D721Med (cell line): Measurements from ENCODE around the gene RAP1GAP.

Experiments used
- DNase-seq: peaks from one replicate; pipeline ENCODE4 v3.0.0; 2011; ENCODE audit warnings: low spot score; ENCODE audit not compliant: insufficient read length
- FAIRE-seq: peaks from 2 replicates; lab custom pipeline; 2011; peaks lifted over from hg19 to GRCh38; lab: Jason Lieb, UNC
- TF ChIP-seq, protein P1 (sequence below): IDR thresholded peaks from 2 replicates; pipeline ENCODE4 v1.5.1; 2012; ENCODE audit warnings: mild to moderate bottlenecking, control low read depth; ENCODE audit not compliant: insufficient read depth; ENCODE audit errors: missing control alignments

RAP1GAP gene

DNA sequence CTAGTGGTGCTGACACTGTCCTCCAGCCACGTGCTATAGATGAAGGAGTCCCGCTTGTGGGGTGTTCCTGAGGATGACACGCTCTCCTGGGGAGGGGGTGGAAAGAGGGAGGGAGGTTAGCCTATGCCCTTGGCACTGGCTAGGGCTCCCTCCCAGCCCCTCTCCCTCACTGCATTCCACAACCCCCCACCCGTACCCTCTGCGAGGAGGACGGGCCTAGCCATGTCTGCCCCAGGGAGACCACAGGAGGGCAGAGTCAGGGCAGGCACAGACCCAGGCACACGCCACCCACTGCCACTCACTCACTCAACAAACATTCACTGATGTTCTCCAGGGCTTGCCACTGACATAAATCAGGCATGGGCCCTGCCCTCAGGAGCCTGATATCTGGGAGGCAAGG is 70.7 kb downstream of the RAP1GAP start:
- FAIRE-seq, result no peak
- no peak for DNase-seq
- TF ChIP-seq, protein P1, sequence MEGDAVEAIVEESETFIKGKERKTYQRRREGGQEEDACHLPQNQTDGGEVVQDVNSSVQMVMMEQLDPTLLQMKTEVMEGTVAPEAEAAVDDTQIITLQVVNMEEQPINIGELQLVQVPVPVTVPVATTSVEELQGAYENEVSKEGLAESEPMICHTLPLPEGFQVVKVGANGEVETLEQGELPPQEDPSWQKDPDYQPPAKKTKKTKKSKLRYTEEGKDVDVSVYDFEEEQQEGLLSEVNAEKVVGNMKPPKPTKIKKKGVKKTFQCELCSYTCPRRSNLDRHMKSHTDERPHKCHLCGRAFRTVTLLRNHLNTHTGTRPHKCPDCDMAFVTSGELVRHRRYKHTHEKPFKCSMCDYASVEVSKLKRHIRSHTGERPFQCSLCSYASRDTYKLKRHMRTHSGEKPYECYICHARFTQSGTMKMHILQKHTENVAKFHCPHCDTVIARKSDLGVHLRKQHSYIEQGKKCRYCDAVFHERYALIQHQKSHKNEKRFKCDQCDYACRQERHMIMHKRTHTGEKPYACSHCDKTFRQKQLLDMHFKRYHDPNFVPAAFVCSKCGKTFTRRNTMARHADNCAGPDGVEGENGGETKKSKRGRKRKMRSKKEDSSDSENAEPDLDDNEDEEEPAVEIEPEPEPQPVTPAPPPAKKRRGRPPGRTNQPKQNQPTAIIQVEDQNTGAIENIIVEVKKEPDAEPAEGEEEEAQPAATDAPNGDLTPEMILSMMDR, result no peak

DNA sequence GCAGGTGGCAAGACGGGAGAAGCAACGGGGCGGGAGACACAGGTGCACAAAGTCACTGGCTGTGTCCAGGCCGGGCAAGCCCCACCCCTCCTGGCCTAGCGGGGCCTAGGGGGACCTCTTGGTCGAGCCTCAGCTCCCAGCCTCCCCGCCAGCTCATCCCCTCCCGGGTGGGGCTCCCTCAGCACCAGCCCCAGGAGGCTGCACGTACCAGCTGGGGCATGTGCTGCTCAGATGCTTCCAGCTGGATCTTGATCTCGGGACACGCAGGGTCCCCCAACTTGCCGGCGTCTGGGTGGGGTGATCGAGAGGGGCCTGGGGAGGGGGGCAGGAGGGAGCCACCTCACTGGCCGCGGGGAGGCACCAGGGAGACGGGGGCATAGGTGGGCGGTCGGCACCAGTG is 71.4 kb downstream of the RAP1GAP start:
- no peak for DNase-seq
- TF ChIP-seq, protein P1, result no peak
- no peak for FAIRE-seq

DNA sequence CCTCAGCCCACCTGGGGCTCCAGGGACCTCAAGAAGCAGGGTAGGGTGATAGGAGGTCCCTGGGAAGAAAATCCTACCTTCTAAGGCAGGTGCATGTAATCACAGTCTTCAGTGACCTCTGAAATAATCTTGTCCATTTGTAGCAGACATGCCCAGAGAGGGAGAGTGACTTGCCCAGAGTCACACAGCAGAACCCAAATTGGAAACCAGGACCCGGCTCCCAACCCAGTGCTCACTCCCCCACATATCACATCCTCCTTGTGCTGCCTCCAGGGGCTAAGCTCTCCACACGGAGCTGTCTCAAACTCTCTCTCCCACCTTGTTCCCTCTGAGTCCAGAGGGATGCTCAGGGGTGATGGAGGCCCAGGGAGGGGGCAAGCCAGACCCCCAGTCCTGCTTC is 72.5 kb downstream of the RAP1GAP start:
- no peak for FAIRE-seq
- DNase-seq, result no peak
- TF ChIP-seq, protein P1, result no peak

DNA sequence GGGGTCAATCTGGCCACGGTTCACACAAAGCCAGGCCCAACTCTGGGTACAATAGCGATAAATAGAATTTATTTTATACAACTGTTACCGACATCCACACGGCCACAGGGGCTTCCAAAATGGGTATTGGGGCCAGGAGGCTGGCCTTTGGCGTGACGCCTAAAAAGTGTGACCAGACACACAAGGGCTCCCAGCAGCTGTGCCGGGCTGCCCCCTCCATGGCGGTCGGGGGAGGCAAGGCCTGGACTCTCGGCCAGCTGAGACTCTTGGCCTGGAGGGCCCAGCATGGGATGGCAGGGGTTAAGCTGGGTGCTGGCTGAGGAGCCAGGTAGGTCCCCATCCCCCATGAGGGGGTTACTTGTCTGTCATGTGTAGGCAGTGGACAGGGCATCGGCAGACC is 73.0 kb downstream of the RAP1GAP start:
- no peak for FAIRE-seq
- TF ChIP-seq, protein P1, result no peak
- DNase-seq, result no peak

DNA sequence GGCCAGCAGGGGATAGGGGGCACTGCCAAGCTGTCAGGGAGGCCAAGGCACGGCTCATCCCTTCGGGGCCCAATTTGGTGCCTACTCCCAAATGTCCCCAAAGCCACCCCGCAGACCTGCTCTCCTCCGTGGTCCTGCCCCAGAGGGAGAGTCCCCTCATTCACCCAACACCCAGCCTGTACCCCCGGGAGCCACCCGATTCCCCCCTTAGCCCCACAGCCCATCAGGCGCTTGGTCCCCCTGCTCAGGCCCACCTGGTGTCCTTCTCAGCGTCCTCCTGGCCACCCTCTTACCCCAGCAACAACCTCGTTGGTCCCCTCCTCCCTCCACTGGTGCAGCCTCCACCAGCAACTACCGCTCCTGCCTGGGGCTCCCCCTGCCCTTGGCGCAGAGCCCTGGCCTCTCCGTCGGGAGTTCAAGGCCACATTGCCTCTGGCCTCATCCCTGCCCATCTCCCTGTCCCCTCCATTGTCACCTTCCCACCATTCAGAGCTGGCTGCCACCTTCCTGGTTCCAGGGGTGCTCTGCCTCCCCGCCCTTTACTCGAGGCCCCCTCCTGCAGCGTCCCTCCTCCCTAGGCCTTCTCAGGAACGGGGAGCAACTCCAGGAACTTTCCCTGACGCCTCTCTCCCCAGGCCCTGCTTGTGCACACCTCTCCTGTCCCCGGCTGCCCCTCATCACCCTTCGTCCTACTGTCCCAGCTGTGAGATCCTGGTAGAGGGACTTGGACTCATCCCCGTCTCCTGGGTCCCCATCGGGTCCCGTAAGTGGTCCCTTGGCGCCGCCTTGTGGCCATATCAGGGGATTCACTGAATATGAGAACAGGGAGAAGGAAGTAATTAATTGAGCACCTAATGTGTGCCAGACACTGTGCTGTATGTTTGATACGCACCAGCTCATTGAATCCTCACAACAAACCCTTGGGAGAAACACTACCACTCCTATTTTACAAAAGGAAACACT is 73.9 kb downstream of the RAP1GAP start:
- no peak for FAIRE-seq
- no peak for DNase-seq
- TF ChIP-seq, protein P1, result peak; percentile 82

DNA sequence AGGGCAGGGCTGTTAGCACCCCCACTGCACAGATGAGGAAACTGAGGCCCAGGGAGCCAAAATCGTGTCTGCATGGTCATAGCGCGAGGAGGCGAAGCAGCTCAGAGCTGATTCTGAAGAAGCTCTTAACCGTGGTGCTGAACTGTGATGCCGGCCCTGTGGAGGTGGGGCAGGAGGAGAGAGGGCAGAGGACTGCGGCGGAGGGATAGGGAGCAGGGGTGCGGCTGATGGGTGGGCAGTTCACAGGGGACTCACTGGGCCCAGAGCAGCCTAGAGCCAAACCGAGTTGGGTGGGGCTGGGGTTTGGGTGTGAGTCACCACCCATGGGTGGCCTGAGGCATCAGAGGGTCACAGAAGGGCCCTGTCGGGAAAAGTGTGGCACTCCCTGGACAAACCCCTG is 74.7 kb downstream of the RAP1GAP start:
- TF ChIP-seq, protein P1, result no peak
- FAIRE-seq, result no peak
- no peak for DNase-seq

DNA sequence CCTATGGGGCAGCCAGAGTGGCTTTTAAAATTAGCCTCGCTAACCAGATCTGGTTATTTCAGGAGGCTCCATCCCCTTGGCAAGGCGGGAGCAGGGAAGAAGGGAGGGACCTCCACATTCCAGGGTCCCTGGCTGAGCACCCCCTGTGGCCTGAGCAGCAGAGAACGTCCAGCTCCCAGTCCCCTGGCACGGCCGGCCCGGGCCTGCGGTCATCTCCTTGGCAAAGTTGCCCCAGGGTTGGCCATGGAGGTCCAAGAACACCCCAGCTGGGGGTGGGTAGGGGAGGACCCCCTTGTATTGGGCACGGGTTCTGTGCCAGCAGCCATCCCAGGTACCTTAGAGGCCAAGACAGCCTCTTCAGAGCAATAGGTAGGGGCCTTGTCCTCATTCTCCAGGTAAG is 75.9 kb downstream of the RAP1GAP start:
- TF ChIP-seq, protein P1, result no peak
- DNase-seq (no peak), FAIRE-seq (no peak)
